Activated CD8-positive, alpha-beta memory T cell treated with anti-CD3 and anti-CD28 coated beads, Interleukin-2, amount 50 U/mL, for 4 hours (primary cell): ENCODE data around the gene KRTAP10-6.
"Not testable (repeated sequence)": the region's sequence is repeated elsewhere in the genome, so short reads cannot be mapped to it uniquely, and the experiment has no call there.

ENCODE experiments used
- DNase-seq: peaks from one replicate; pipeline ENCODE4 v3.0.0-alpha.2; 2020

KRTAP10-6 gene

GRCh38 chr21:44575307-44576024 lies 16.8 kb downstream of the KRTAP10-6 start:
- DNase-seq, result no peak

GRCh38 chr21:44574457-44575306 lies 17.6 kb downstream of the KRTAP10-6 start:
- no peak for DNase-seq

GRCh38 chr21:44573630-44574456 lies 18.5 kb downstream of the KRTAP10-6 start, which contains the start of gene KRTAP10-4:
Gene KRTAP10-4, plus strand, starts transcription at chr21:44573729. Its CDS starts 30 bp downstream, at chr21:44573759.
- not testable (repeated sequence) for DNase-seq

GRCh38 chr21:44572959-44573583 lies 19.2 kb downstream of the KRTAP10-6 start:
- no peak for DNase-seq

- DNase-seq, result no peak
These were observed 20.2 kb downstream of the KRTAP10-6 start for GRCh38 chr21:44571844-44572782.

- DNase-seq, result no peak
These were observed 21.0 kb downstream of the KRTAP10-6 start for GRCh38 chr21:44571296-44571695.

GRCh38 chr21:44569861-44570517 lies 22.3 kb downstream of the KRTAP10-6 start:
- no peak for DNase-seq

GRCh38 chr21:44568667-44569556 lies 23.4 kb downstream of the KRTAP10-6 start:
- no peak for DNase-seq

- DNase-seq, result no peak
These were observed 24.0 kb downstream of the KRTAP10-6 start for GRCh38 chr21:44568261-44568660.

- no peak for DNase-seq
These were observed 24.7 kb downstream of the KRTAP10-6 start for GRCh38 chr21:44567481-44568171.

- no peak for DNase-seq
These were observed 25.9 kb downstream of the KRTAP10-6 start for GRCh38 chr21:44566403-44566802.

- DNase-seq, result no peak
These were observed 27.3 kb downstream of the KRTAP10-6 start for GRCh38 chr21:44564886-44565598.

GRCh38 chr21:44564099-44564498 lies 28.2 kb downstream of the KRTAP10-6 start:
- DNase-seq, result no peak

- no peak for DNase-seq
These were observed 33.6 kb downstream of the KRTAP10-6 start, which contains the start of gene KRTAP10-3 for GRCh38 chr21:44558695-44559094. Gene KRTAP10-3, minus strand, starts transcription at chr21:44558795. Its CDS starts 80 bp downstream, at chr21:44558715.

- DNase-seq, result not testable (repeated sequence)
These were observed 34.0 kb downstream of the KRTAP10-6 start for GRCh38 chr21:44558329-44558675.

GRCh38 chr21:44557491-44558328 lies 34.6 kb downstream of the KRTAP10-6 start:
- DNase-seq, result no peak

- no peak for DNase-seq
These were observed 35.4 kb downstream of the KRTAP10-6 start for GRCh38 chr21:44556879-44557278.
